Muscle of leg (tissue), 16 donors: ENCODE results near the gene CRYBG1. TPM values are rescaled to one million over a fixed set of nuclear protein-coding genes. Genes with fewer than 3 reads are reported as not detected.
A peak's percentile ranks its signal among the peaks of the same experiment; 100 is the strongest.

Source experiments
- DNase-seq: peaks from one replicate; pipeline ENCODE4 v3.0.0; 2013
- H3K27ac ChIP-seq: one replicate; pipeline ENCODE4 v1.5.1; 2013; ENCODE audit warnings: mild to moderate bottlenecking, low read length, control low read depth
- H3K27me3 ChIP-seq: one replicate; pipeline ENCODE4 v1.6.1; 2013; ENCODE audit warnings: low read length; ENCODE audit not compliant: control insufficient read depth, insufficient read depth
- H3K36me3 ChIP-seq: one replicate; pipeline ENCODE4 v1.6.1; 2013; ENCODE audit warnings: low read length; ENCODE audit not compliant: control insufficient read depth, insufficient read depth
- H3K4me1 ChIP-seq: one replicate; pipeline ENCODE4 v1.6.1; 2013; ENCODE audit warnings: low read length; ENCODE audit not compliant: control insufficient read depth, insufficient read depth
- H3K4me3 ChIP-seq: one replicate; pipeline ENCODE4 v1.5.1; 2013; ENCODE audit warnings: low read length, control low read depth
- H3K9me3 ChIP-seq: replicated peaks from 2 replicates; pipeline ENCODE4 v1.6.1; 2013; ENCODE audit warnings: low read depth, low read length; ENCODE audit not compliant: control insufficient read depth
- WGBS: methylation state at CpG from one replicate; pipeline ENCODE4 v1.1.5; 2013; ENCODE audit warnings: missing lambda C conversion rate; ENCODE audit not compliant: insufficient coverage; 5-methylcytosine and 5-hydroxymethylcytosine counted together
- long read RNA-seq, 11 donors: transcript quantifications; one replicate each; lab custom pipeline, GENCODE V29; 2026
- polyA plus RNA-seq, 8 donors: library from polyadenylated mRNA; unstranded; fragments of 120-200 nt; gene quantifications; one replicate each; pipeline versions ENCODE4 v1.2.1 to v1.2.3, GENCODE V29; 2013; ENCODE audit warnings: inconsistent platforms in 1 of 8, low replicate concordance in 1 of 8; ENCODE audit not compliant: insufficient read length in 8 of 8, insufficient read depth in 1 of 8
- total RNA-seq: library from RNA; stranded (reverse); fragments of 120-200 nt; gene quantifications from one replicate; pipeline ENCODE4 v1.2.4, GENCODE V29; 2013

CRYBG1 gene
- total RNA-seq (2.8 TPM), polyA plus RNA-seq (1 to 10 TPM; 1.9 to 5.4 (median 2.3) TPM)
- long read RNA-seq, donor 1 = 0 reads
- long read RNA-seq, donor 2 = 0 reads
- long read RNA-seq, donor 3, partial matches to known transcripts = 0 of 6 reads
- long read RNA-seq, donor 3, other reads (novel, unspliced or antisense) = 6 of 6 reads
- long read RNA-seq, donor 4 = 0 reads
- long read RNA-seq, donor 5 = 0 reads
- long read RNA-seq, donor 6 = 0 reads
- long read RNA-seq, donor 7, full-length matches to known transcripts = 1 of 7 reads
- long read RNA-seq, donor 7, partial matches to known transcripts = 6 of 7 reads
- long read RNA-seq, donor 7, other reads (novel, unspliced or antisense) = 0 of 7 reads
- long read RNA-seq, donor 8 = 0 reads
- long read RNA-seq, donor 9 = 0 reads
- long read RNA-seq, donor 10, full-length matches to known transcripts = 1 of 1 reads
- long read RNA-seq, donor 10, partial matches to known transcripts = 0 of 1 reads
- long read RNA-seq, donor 10, other reads (novel, unspliced or antisense) = 0 of 1 reads
- long read RNA-seq, donor 11 = 0 reads

DNA sequence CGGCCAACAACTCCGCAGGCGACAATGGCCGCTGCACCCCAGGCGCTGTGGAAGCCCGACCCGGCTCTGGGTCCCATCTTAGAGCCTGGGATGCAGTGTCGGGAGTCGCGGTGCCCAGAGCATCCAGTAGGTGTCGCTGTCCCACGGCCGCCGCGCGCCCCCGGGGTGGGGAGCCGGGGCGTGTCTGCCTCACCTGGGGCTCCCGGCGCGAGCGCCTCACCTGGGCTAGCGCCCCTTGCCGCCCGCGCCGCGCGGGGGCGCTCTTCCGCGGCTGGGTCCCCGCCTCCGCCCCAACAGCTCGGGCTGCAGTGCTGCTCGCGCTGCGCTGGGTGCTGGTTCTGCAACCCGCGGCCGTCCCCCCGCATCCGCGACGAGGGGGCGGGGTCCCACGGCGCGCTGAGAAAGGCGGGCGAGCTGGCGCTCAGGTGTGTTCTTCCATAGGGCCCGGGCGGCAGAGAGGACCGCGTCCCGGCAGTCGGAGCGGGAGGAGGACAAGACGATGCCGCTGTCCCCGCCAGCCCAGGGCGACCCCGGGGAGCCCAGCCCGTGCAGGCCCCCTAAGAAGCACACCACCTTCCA lies at the start of gene CRYBG1:
Gene CRYBG1, plus strand, starts transcription at position 308 of the 579 bp plus-strand sequence. Its CDS starts 192 bp downstream, at position 500.
- under 1% methylated on average over 64 of the region's 66 CpGs for WGBS
- Histone ChIP-seq H3K36me3 (no peaks in the 10 kb centered on the region), H3K27ac (no peak within 1 kb of the TSS), H3K4me3 (peak within 1 kb of the TSS; percentile 21), H3K9me3 (no peaks in the 10 kb centered on the region), H3K4me1 (peaks cover 11% of the 10 kb centered on the region), H3K27me3 (peaks cover 29% of the 10 kb centered on the region)
- DNase-seq = peak; percentile 19

DNA sequence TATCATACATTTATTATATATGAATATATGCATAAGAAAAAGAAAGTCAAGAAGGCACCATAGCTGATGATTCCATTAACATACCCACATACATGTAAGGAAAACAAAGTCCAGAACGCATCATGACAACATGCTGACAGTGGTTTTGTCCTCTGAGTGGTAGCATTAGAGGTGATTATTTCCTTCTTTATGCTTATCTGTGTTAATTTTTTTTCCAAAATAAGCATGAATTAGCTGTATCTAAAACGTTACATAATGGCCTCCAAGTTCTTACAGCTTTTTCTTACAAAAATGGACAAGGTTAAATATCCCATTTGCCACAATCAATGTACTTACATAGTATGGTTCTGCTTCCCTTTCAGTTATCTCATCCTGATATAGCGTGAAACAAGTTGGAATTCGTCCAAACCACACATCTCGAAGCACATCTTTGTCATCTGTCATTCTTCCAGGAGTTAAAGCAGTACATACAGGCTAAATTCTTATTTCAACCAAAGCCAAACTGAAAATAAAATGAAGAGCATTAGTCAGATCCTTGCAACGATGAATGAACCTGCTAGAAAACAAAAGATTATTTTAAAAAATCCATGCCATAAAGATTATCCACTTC lies 44.6 kb upstream of the CRYBG1 start:
- H3K36me3 ChIP-seq = peaks cover 9% of the 10 kb centered on the region
- no peak for DNase-seq
- no peaks in the 10 kb centered on the region for H3K9me3 ChIP-seq
- H3K4me1 ChIP-seq = no peaks in the 10 kb centered on the region
- no peak overlapping the region for H3K27ac ChIP-seq
- WGBS = 71% methylated on average over 1 of the region's 6 CpGs
- H3K4me3 ChIP-seq = no peak overlapping the region
- H3K27me3 ChIP-seq = no peaks in the 10 kb centered on the region

- peaks cover 9% of the 10 kb centered on the region for H3K36me3 ChIP-seq
- H3K4me1 ChIP-seq = no peaks in the 10 kb centered on the region
- no peaks in the 10 kb centered on the region for H3K9me3 ChIP-seq
- no peak for DNase-seq
- H3K4me3 ChIP-seq = no peak overlapping the region
- whole genome bisulfite sequencing = 85% methylated on average over 2 of the region's 3 CpGs
- H3K27ac ChIP-seq = no peak overlapping the region
- no peaks in the 10 kb centered on the region for H3K27me3 ChIP-seq
Observed at GRCh38 chr6:106316375-106316766, 44.1 kb upstream of the CRYBG1 start.

DNA sequence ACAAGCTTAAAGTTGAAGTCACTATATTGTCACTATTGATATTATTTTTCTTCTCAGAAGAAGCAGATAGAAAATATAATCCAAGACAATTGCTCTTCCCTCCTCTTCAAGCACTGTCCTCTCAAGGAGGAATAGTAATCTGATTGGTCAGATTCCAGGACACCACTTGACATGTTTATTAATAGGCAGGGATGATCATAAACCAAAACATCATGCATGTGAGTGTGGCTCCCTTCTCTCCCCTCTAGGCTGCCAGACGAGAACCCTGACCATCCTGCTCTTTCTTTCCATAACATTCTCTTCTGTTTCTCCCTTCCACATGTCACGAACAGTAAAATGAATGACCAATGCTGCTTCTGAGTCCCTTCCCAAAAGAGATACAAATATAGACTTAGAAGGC lies 42.5 kb upstream of the CRYBG1 start:
- WGBS = no CpG with 5 or more reads among the region's 2 CpGs
- Histone ChIP-seq H3K27ac (no peak overlapping the region), H3K9me3 (no peaks in the 10 kb centered on the region), H3K27me3 (no peaks in the 10 kb centered on the region), H3K4me1 (no peaks in the 10 kb centered on the region), H3K4me3 (no peak overlapping the region), H3K36me3 (peaks cover 7% of the 10 kb centered on the region)
- DNase-seq = no peak

- Histone ChIP-seq H3K27me3 (no peaks in the 10 kb centered on the region), H3K4me3 (no peak overlapping the region), H3K9me3 (no peaks in the 10 kb centered on the region), H3K27ac (no peak overlapping the region), H3K4me1 (no peaks in the 10 kb centered on the region), H3K36me3 (peaks cover 7% of the 10 kb centered on the region)
- no peak for DNase-seq
Observed at GRCh38 chr6:106318851-106319250, 41.7 kb upstream of the CRYBG1 start.

DNA sequence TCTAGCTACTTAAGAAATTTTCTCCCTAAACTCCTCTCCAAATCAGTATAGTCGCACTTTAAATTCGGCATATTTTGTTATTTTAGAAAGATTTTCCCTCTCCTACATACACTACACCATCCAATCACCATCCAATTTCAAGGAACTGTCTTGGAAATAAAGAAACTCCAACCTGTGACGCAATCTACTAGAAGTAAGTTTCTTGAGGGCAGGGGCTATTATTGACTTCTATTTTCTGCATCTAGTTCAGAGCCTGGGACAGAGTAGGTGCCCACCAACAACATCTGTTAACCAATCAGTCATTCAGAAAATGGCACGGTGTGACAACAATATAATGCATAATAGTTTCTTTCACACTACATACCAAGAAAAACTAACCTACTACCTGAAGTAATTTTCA lies 38.6 kb upstream of the CRYBG1 start:
- H3K27me3 ChIP-seq = no peaks in the 10 kb centered on the region
- H3K27ac ChIP-seq = no peak overlapping the region
- no CpG with 5 or more reads among the region's 4 CpGs for WGBS
- H3K36me3 ChIP-seq = no peaks in the 10 kb centered on the region
- DNase-seq = no peak
- H3K9me3 ChIP-seq = no peaks in the 10 kb centered on the region
- H3K4me1 ChIP-seq = no peaks in the 10 kb centered on the region
- no peak overlapping the region for H3K4me3 ChIP-seq

GRCh38 chr6:106324726-106325335 lies 35.7 kb upstream of the CRYBG1 start:
- WGBS = 3% methylated on average over 7 of the region's 9 CpGs
- Histone ChIP-seq H3K4me1 (no peaks in the 10 kb centered on the region), H3K27ac (peak overlapping the region; percentile 88), H3K9me3 (no peaks in the 10 kb centered on the region), H3K4me3 (peak overlapping the region; percentile 76), H3K27me3 (peaks cover 6% of the 10 kb centered on the region), H3K36me3 (no peaks in the 10 kb centered on the region)
- DNase-seq = peak; percentile 12

- H3K36me3 ChIP-seq = no peaks in the 10 kb centered on the region
- WGBS = 2% methylated on average over 42 of the region's 56 CpGs
- DNase-seq = peak; percentile 99
Observed at GRCh38 chr6:106325336-106326178, 35.0 kb upstream of the CRYBG1 start, which contains the start of gene ATG5. TSS of gene ATG5 (minus strand) at chr6:106325760. CDS start at chr6:106316208, 9,552 bp downstream.

DNA sequence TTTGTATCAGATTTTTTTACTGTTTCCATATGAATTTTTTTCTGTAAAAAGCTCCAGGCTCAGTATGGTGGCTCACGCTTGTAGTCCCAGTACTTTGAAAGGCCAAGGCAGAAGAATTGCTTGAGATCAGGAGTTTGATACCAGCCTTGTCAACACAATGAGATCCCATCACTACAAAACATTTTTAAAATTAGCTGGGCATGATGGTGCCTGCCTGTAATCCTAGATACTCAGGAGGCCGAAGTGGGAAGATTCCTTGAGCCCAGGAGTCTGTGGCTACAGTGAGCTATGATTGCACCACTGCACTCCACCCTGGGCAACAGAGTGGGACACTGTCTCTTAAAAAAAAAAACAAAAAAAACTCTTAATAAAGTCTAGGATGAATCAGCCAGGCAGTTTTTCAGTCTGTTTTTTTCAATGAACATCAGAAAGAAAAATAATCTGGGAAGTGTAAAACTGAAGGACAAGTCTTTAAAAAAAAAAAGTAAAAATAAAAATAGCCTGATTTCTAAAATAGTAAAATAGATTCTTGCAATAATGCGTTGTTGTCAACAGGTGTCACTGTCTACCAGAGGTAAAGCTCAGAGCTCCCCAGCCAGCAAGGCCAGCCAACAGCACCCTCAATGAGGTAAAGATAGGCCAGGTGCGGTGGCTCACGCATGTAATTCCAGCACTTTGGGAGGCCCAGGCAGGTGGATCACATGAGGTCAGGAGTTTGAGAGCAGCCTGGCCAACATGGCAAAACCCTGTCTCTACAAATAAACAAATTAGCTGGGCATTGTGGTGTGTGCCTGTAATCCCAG lies 25.7 kb upstream of the CRYBG1 start:
- peak; percentile 35 for DNase-seq
- H3K4me1 ChIP-seq = no peaks in the 10 kb centered on the region

More at GRCh38 chr6:106325336-106326178, 35.0 kb upstream of the CRYBG1 start, which contains the start of gene ATG5:
- Histone ChIP-seq H3K27ac (peak within 1 kb of the TSS; percentile 91), H3K4me3 (peak within 1 kb of the TSS; percentile 76), H3K27me3 (peaks cover 6% of the 10 kb centered on the region), H3K4me1 (no peaks in the 10 kb centered on the region), H3K9me3 (no peaks in the 10 kb centered on the region)

More for the DNA sequence above, 25.7 kb upstream of the CRYBG1 start:
- Histone ChIP-seq H3K4me3 (no peak overlapping the region), H3K27me3 (peaks cover 3% of the 10 kb centered on the region), H3K9me3 (no peaks in the 10 kb centered on the region), H3K36me3 (no peaks in the 10 kb centered on the region), H3K27ac (no peak overlapping the region)
- 11% methylated on average over 3 of the region's 5 CpGs for WGBS
